Peyer's patch (tissue), 4 donors: Measurements from ENCODE around the gene WNT10A. TPM values are rescaled to one million over a fixed set of nuclear protein-coding genes. Genes with fewer than 3 reads are reported as not detected.

Experiments used
- DNase-seq, 3 donors: peaks; one replicate each; pipeline ENCODE4 v3.0.0-alpha.2; 2017 to 2019
- H3K27ac ChIP-seq, 4 donors: fragments of 200-600 bp; sonication (generic); one replicate each; pipeline ENCODE4 v1.5.1; 2016 to 2019
- H3K27me3 ChIP-seq, 2 donors: fragments of 200-600 bp; sonication (generic); one replicate each; pipeline ENCODE4 v1.5.1; 2019
- H3K36me3 ChIP-seq, 3 donors: fragments of 200-600 bp; sonication (generic); one replicate each; pipeline ENCODE4 v1.5.1; 2016 to 2019
- H3K4me1 ChIP-seq, 4 donors: fragments of 200-600 bp; sonication (generic); one replicate each; pipeline ENCODE4 v1.5.1; 2016 to 2019
- H3K4me3 ChIP-seq, 4 donors: fragments of 200-600 bp; sonication (generic); 1 replicate in 3 of 4; 2 replicates in 1 of 4; pipeline ENCODE4 v1.5.1; 2016 to 2019; ENCODE audit warnings: mild to moderate bottlenecking in 1 of 4
- H3K9me3 ChIP-seq, 4 donors: fragments of 200-600 bp; sonication (generic); one replicate each; pipeline ENCODE4 v1.5.1; 2016 to 2019; ENCODE audit warnings: mild to moderate bottlenecking in 1 of 4
- POLR2A ChIP-seq, 2 donors: fragments of 450-650 bp; IDR thresholded peaks; one replicate each; pipeline ENCODE4 v1.5.1; 2017; ENCODE audit warnings: antibody characterized with exemption in 2 of 2, mild to moderate bottlenecking in 2 of 2, moderate library complexity in 2 of 2
- total RNA-seq, 4 donors: library from RNA; depleted of rRNA; stranded (reverse); fragments of >200 nt; gene quantifications; one replicate each; pipeline ENCODE4 v1.1.0, GENCODE V29; 2016
- TF ChIP-seq, protein P1 (sequence below), 6 experiments: fragments of 450-650 bp in 4 of 6; fragments of 200-600 bp in 2 of 6; sonication (generic) in 1 of 6; IDR thresholded peaks; one replicate each; pipeline ENCODE4 v1.5.1; 2017 to 2019; ENCODE audit warnings: antibody characterized with exemption in 6 of 6, mild to moderate bottlenecking in 3 of 6, moderate library complexity in 1 of 6

Gene WNT10A
- total RNA-seq, 4 donors from 2014 or later, result 0.27 to 2.5 TPM; not detected in 2

DNA sequence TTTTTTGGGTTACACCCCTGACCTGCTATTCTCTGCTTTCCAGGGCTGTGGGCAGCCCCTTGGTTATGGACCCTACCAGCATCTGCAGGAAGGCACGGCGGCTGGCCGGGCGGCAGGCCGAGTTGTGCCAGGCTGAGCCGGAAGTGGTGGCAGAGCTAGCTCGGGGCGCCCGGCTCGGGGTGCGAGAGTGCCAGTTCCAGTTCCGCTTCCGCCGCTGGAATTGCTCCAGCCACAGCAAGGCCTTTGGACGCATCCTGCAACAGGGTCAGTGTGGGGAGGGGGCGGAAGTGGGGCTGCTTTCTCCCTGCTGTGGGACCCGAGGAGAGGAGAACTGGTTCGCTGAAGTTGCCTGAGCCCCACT is 9.7 kb upstream of the WNT10A start:
- Histone ChIP-seq H3K4me1 (peaks cover 0 to 25% (median 16%) of the 10 kb centered on the region in 4 donors), H3K36me3 (no peaks in the 10 kb centered on the region), H3K27ac (peak overlapping the region in 1 of 4 donors; percentile 49), H3K4me3 (peak overlapping the region; percentile 28 to 53 (median 34)), H3K27me3 (peaks cover 0 to 39% of the 10 kb centered on the region in 2 donors), H3K9me3 (no peaks in the 10 kb centered on the region)
- TF ChIP-seq, protein P1, sequence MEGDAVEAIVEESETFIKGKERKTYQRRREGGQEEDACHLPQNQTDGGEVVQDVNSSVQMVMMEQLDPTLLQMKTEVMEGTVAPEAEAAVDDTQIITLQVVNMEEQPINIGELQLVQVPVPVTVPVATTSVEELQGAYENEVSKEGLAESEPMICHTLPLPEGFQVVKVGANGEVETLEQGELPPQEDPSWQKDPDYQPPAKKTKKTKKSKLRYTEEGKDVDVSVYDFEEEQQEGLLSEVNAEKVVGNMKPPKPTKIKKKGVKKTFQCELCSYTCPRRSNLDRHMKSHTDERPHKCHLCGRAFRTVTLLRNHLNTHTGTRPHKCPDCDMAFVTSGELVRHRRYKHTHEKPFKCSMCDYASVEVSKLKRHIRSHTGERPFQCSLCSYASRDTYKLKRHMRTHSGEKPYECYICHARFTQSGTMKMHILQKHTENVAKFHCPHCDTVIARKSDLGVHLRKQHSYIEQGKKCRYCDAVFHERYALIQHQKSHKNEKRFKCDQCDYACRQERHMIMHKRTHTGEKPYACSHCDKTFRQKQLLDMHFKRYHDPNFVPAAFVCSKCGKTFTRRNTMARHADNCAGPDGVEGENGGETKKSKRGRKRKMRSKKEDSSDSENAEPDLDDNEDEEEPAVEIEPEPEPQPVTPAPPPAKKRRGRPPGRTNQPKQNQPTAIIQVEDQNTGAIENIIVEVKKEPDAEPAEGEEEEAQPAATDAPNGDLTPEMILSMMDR (IDR thresholded peaks at IDR 0.05), result no peak
- no peak for TF ChIP-seq POLR2A (IDR thresholded peaks at IDR 0.05)
- peak in 2 of 3 donors; percentile 36 to 57 for DNase-seq

DNA sequence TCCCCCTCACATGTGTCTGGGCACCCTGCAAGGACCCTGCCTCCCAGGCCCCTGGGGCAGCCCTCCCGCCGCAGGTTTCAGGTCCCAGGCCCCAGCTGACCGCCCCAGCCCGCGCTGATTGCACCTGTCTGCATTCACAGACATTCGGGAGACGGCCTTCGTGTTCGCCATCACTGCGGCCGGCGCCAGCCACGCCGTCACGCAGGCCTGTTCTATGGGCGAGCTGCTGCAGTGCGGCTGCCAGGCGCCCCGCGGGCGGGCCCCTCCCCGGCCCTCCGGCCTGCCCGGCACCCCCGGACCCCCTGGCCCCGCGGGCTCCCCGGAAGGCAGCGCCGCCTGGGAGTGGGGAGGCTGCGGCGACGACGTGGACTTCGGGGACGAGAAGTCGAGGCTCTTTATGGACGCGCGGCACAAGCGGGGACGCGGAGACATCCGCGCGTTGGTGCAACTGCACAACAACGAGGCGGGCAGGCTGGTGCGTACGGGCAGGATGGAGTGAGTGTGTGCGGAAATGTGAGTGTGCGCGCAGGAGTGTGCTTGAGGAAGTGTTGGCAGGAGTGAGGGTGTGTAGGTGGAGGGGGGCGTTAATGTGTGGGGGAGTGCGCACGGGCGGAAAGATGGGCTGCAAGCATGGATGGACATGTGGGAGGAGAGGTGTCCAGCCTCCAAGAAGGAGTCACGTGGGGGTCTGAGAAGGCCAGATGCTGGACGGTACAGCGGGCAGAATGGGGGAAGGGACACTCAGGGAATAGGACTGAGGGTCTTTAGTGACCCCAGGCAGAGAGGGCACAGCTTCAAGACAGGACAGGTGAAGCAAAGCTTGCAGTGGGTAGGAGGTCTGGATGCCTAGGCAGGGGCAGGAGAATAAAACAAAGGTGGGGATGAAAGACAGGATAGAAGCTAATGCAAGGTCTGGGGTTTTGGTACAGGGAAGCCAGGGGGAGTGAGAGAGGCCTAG is 9.0 kb upstream of the WNT10A start:
- H3K36me3 ChIP-seq, result no peaks in the 10 kb centered on the region
- H3K4me3 ChIP-seq, result peak overlapping the region; percentile 28 to 53 (median 34)
- peak overlapping the region in 1 of 4 donors; percentile 49 for H3K27ac ChIP-seq
- TF ChIP-seq, protein P1 (IDR thresholded peaks at IDR 0.05), result no peak
- no peak for TF ChIP-seq POLR2A (IDR thresholded peaks at IDR 0.05)
- H3K9me3 ChIP-seq, result no peaks in the 10 kb centered on the region
- peaks cover 0 to 25% (median 16%) of the 10 kb centered on the region in 4 donors for H3K4me1 ChIP-seq
- H3K27me3 ChIP-seq, result peaks cover 0 to 39% of the 10 kb centered on the region in 2 donors
- DNase-seq, result peak in 2 of 3 donors; percentile 35 to 56

DNA sequence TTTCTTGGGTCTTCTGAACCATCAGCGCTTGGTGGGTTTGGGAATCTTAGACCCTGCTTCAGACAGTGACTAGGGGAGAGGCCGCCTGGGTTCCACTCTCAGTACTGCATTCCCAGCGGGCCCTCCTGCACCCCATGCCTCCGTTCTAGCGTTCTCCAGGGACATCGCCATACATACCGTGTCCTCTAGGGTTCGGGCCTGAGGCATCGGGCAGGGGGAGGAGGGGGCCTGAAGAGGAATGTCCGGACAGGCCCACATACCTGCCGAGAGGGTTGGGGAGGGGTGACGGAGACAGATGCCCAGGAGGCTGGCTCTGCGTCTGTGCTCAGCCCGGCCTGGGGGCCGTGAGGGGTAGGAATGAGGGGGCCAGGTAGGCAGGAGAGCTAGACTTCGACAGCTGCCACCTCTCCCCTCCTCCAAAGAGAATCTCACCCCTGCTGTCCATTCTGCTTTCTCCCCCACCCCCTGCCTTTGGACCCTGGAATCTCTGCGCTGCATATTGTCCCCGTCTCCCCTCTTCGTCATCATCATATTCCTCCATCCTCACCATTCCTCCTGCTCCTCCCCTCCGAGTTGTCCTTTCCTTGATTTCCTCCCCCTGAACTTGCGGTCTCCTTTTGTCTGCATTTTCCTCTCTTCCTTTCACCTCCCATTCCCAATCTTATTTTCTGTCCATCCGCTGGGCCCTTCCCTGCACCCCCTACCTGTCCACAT is 7.8 kb upstream of the WNT10A start:
- no peak overlapping the region for H3K27ac ChIP-seq
- no peaks in the 10 kb centered on the region for H3K36me3 ChIP-seq
- peaks cover 0 to 28% (median 16%) of the 10 kb centered on the region in 4 donors for H3K4me1 ChIP-seq
- peaks cover 0 to 39% of the 10 kb centered on the region in 2 donors for H3K27me3 ChIP-seq
- no peak overlapping the region for H3K4me3 ChIP-seq
- TF ChIP-seq, protein P1 (IDR thresholded peaks at IDR 0.05), result no peak
- no peak for TF ChIP-seq POLR2A (IDR thresholded peaks at IDR 0.05)
- no peak for DNase-seq
- H3K9me3 ChIP-seq, result no peaks in the 10 kb centered on the region

DNA sequence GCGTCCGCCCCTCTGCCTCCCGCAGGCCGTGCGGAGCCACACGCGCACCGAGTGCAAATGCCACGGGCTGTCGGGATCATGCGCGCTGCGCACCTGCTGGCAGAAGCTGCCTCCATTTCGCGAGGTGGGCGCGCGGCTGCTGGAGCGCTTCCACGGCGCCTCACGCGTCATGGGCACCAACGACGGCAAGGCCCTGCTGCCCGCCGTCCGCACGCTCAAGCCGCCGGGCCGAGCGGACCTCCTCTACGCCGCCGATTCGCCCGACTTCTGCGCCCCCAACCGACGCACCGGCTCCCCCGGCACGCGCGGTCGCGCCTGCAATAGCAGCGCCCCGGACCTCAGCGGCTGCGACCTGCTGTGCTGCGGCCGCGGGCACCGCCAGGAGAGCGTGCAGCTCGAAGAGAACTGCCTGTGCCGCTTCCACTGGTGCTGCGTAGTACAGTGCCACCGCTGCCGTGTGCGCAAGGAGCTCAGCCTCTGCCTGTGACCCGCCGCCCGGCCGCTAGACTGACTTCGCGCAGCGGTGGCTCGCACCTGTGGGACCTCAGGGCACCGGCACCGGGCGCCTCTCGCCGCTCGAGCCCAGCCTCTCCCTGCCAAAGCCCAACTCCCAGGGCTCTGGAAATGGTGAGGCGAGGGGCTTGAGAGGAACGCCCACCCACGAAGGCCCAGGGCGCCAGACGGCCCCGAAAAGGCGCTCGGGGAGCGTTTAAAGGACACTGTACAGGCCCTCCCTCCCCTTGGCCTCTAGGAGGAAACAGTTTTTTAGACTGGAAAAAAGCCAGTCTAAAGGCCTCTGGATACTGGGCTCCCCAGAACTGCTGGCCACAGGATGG is 7.1 kb upstream of the WNT10A start:
- H3K4me1 ChIP-seq, result peaks cover 0 to 28% (median 16%) of the 10 kb centered on the region in 4 donors
- TF ChIP-seq, protein P1 (IDR thresholded peaks at IDR 0.05), result no peak
- TF ChIP-seq POLR2A (IDR thresholded peaks at IDR 0.05), result no peak
- no peak for DNase-seq
- peaks cover 0 to 39% of the 10 kb centered on the region in 2 donors for H3K27me3 ChIP-seq
- no peaks in the 10 kb centered on the region for H3K36me3 ChIP-seq
- H3K9me3 ChIP-seq, result no peaks in the 10 kb centered on the region
- H3K4me3 ChIP-seq, result peak overlapping the region in 2 of 4 donors; percentile 5 to 11
- H3K27ac ChIP-seq, result no peak overlapping the region

DNA sequence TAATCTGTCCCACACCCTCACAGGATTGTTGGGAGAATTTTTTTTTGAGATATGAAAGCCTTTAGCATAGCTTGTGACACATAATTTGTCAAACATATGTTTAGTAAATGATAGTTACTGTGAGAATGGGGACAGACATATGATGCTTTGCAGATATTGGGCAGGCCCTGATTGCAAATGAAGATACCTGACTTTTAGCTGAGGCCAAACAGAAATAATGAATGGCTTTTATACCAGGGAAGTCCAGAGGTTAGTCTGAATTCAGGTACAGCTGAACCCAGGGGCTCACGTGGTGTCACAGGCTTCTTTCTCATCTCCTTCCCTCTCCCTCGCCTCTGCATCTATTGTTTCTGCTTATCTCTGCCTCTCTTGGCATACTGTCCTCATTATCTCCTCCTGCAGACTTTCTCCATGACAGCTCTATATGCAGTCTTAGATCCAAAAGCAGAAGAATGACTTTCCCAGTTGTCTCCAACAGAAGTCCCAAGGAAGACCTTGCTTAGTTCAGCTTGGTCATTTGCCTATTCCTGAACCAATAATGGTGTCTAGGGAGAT is 4.9 kb upstream of the WNT10A start:
- Histone ChIP-seq H3K4me3 (no peak overlapping the region), H3K36me3 (no peaks in the 10 kb centered on the region), H3K27ac (no peak overlapping the region), H3K9me3 (no peaks in the 10 kb centered on the region), H3K27me3 (peaks cover 0 to 54% of the 10 kb centered on the region in 2 donors), H3K4me1 (peaks cover 0 to 34% (median 24%) of the 10 kb centered on the region in 4 donors)
- TF ChIP-seq, protein P1 (IDR thresholded peaks at IDR 0.05), result no peak
- TF ChIP-seq POLR2A (IDR thresholded peaks at IDR 0.05), result no peak
- DNase-seq, result no peak
